ENCODE data around the gene TAF6.

GRCh38 chr7:100061518-100062193 is 57.5 kb downstream of the TAF6 start:
- TF ChIP-seq CTCF (conservative IDR thresholded peaks at IDR 0.05; ENCODE audit: low read depth in 2 of 2): no peak
- no peak for TF ChIP-seq EZH2 (IDR thresholded peaks at IDR 0.05; ENCODE audit: low read depth, unreplicated experiment)
- TF ChIP-seq EZH2phosphoT487 (IDR thresholded peaks at IDR 0.05; ENCODE audit: unreplicated experiment): no peak
- no peak for TF ChIP-seq POLR2AphosphoS5 (IDR thresholded peaks at IDR 0.05; ENCODE audit: low read depth)
- TF ChIP-seq CREB1 (CRISPR knock-in tag; IDR thresholded peaks at IDR 0.05; ENCODE audit: low read depth): no peak
- TF ChIP-seq ZNF331 (CRISPR knock-in tag; IDR thresholded peaks at IDR 0.05; ENCODE audit: low read depth): no peak
- no peak for TF ChIP-seq NANOG (IDR thresholded peaks at IDR 0.05; ENCODE audit: borderline replicate concordance)
- TF ChIP-seq REST (IDR thresholded peaks at IDR 0.05; ENCODE audit: unreplicated experiment): no peak
